Neural crest cell (in vitro differentiated cells): ENCODE data around the gene MFAP4. TPM values are rescaled to one million over a fixed set of nuclear protein-coding genes. Genes with fewer than 3 reads are reported as not detected.

Source experiments
- DNase-seq: peaks from one replicate; pipeline ENCODE4 v3.0.0; 2021; ENCODE audit warnings: low read depth, mixed read lengths, low spot score
- H3K27ac Mint-ChIP-seq: one replicate; pipeline ENCODE4 v1.8.0; 2021; ENCODE audit warnings: mild to moderate bottlenecking, mixed read lengths; ENCODE audit not compliant: unreplicated experiment
- H3K27me3 Mint-ChIP-seq: 2 replicates; pipeline ENCODE4 v1.8.0; 2021; ENCODE audit warnings: low read depth, mild to moderate bottlenecking, mixed read lengths
- H3K36me3 Mint-ChIP-seq: 2 replicates; pipeline ENCODE4 v1.8.0; 2021; ENCODE audit warnings: low read depth, mild to moderate bottlenecking, mixed read lengths
- H3K4me1 Mint-ChIP-seq: 2 replicates; pipeline ENCODE4 v1.8.0; 2021; ENCODE audit warnings: mixed read lengths
- H3K4me3 Mint-ChIP-seq: one replicate; pipeline ENCODE4 v1.8.0; 2021; ENCODE audit warnings: mild to moderate bottlenecking, mixed read lengths
- H3K9me3 Mint-ChIP-seq: 2 replicates; pipeline ENCODE4 v1.8.0; 2021; ENCODE audit warnings: mixed read lengths
- CTCF ChIP-seq: fragments of 200-600 bp; sonication (generic); conservative IDR thresholded peaks from 2 replicates; pipeline ENCODE4 v1.5.0; 2021; ENCODE audit warnings: antibody characterized with exemption, mild to moderate bottlenecking
- total RNA-seq: library from RNA; stranded (reverse); gene quantifications from 2 replicates; pipeline ENCODE4 v1.2.1, GENCODE V29; 2021

Gene MFAP4
- total RNA-seq, 1 donor from 2014 or later: 0.26 TPM

GRCh38 chr17:19415806-19416775, 29.1 kb upstream of the MFAP4 start:
- Mint-ChIP-seq H3K9me3 (no peaks in the 10 kb centered on the region), H3K36me3 (no peaks in the 10 kb centered on the region), H3K27ac (no peak overlapping the region), H3K4me1 (no peaks in the 10 kb centered on the region), H3K4me3 (no peak overlapping the region), H3K27me3 (no peaks in the 10 kb centered on the region)
- no peak for DNase-seq
- TF ChIP-seq CTCF: no peak

- H3K27me3 Mint-ChIP-seq: peaks cover 3% of the 10 kb centered on the region
- H3K36me3 Mint-ChIP-seq: no peaks in the 10 kb centered on the region
- H3K4me3 Mint-ChIP-seq: no peak overlapping the region
- H3K27ac Mint-ChIP-seq: no peak overlapping the region
- no peaks in the 10 kb centered on the region for H3K4me1 Mint-ChIP-seq
- no peaks in the 10 kb centered on the region for H3K9me3 Mint-ChIP-seq
- TF ChIP-seq CTCF: no peak
- no peak for DNase-seq
Measured at GRCh38 chr17:19415311-19415710, 28.3 kb upstream of the MFAP4 start.

GRCh38 chr17:19414396-19415280, 27.6 kb upstream of the MFAP4 start:
- Mint-ChIP-seq H3K27me3 (peaks cover 3% of the 10 kb centered on the region), H3K4me1 (no peaks in the 10 kb centered on the region), H3K9me3 (no peaks in the 10 kb centered on the region), H3K4me3 (no peak overlapping the region), H3K36me3 (no peaks in the 10 kb centered on the region), H3K27ac (no peak overlapping the region)
- DNase-seq: no peak
- TF ChIP-seq CTCF: no peak

- Mint-ChIP-seq H3K27ac (no peak overlapping the region), H3K27me3 (peaks cover 3% of the 10 kb centered on the region), H3K4me1 (no peaks in the 10 kb centered on the region), H3K4me3 (no peak overlapping the region), H3K36me3 (no peaks in the 10 kb centered on the region), H3K9me3 (no peaks in the 10 kb centered on the region)
- no peak for TF ChIP-seq CTCF
- no peak for DNase-seq
Measured at GRCh38 chr17:19413761-19414160, 26.8 kb upstream of the MFAP4 start.

- no peaks in the 10 kb centered on the region for H3K9me3 Mint-ChIP-seq
- H3K4me1 Mint-ChIP-seq: no peaks in the 10 kb centered on the region
- TF ChIP-seq CTCF: no peak
- no peak overlapping the region for H3K4me3 Mint-ChIP-seq
- H3K27me3 Mint-ChIP-seq: peaks cover 3% of the 10 kb centered on the region
- DNase-seq: no peak
- no peak overlapping the region for H3K27ac Mint-ChIP-seq
- H3K36me3 Mint-ChIP-seq: no peaks in the 10 kb centered on the region
Measured at GRCh38 chr17:19412984-19413383, 26.0 kb upstream of the MFAP4 start.
